H9 (cell line): Measurements from ENCODE around the gene PTTG1IP. TPM values are rescaled to one million over a fixed set of nuclear protein-coding genes. Genes with fewer than 3 reads are reported as not detected.

Experiments
- DNase-seq: peaks from one replicate; pipeline ENCODE4 v3.0.0-alpha.2; 2017
- H2AFZ ChIP-seq: one replicate; pipeline ENCODE4 v1.6.1; 2013; ENCODE audit warnings: mild to moderate bottlenecking, low read length, control low read depth, moderate library complexity
- H2AK5ac ChIP-seq: 2 replicates; pipeline ENCODE4 v1.6.1; 2013; ENCODE audit warnings: low read length, control low read depth, mixed read lengths; ENCODE audit not compliant: insufficient read length
- H2BK120ac ChIP-seq: one replicate; pipeline ENCODE4 v1.6.1; 2013; ENCODE audit warnings: low read depth, mild to moderate bottlenecking, low read length, control low read depth, inconsistent platforms; ENCODE audit not compliant: poor library complexity, severe bottlenecking
- H2BK12ac ChIP-seq: 2 replicates; pipeline ENCODE4 v1.6.1; 2013; ENCODE audit warnings: low read length, control low read depth, mixed read lengths, low read depth; ENCODE audit not compliant: insufficient read length
- H2BK15ac ChIP-seq: 2 replicates; pipeline ENCODE4 v1.6.1; 2013; ENCODE audit warnings: low read depth, low read length, control low read depth
- H2BK20ac ChIP-seq: one replicate; pipeline ENCODE4 v1.6.1; 2013; ENCODE audit warnings: low read depth, mild to moderate bottlenecking, low read length, control low read depth, inconsistent platforms; ENCODE audit not compliant: poor library complexity, severe bottlenecking
- H2BK5ac ChIP-seq: 2 replicates; pipeline ENCODE4 v1.6.1; 2013; ENCODE audit warnings: low read length, control low read depth, mixed read lengths; ENCODE audit not compliant: insufficient read length
- H3K14ac ChIP-seq: 2 replicates; pipeline ENCODE4 v1.6.1; 2013; ENCODE audit warnings: low read length, control low read depth; ENCODE audit not compliant: insufficient read depth
- H3K18ac ChIP-seq: 2 replicates; pipeline ENCODE4 v1.6.1; 2013; ENCODE audit warnings: low read depth, mild to moderate bottlenecking, mixed read lengths, low read length, control low read depth; ENCODE audit not compliant: insufficient read length
- H3K23ac ChIP-seq: 2 replicates; pipeline ENCODE4 v1.6.1; 2013; ENCODE audit warnings: low read length, control low read depth, mixed read lengths, low read depth; ENCODE audit not compliant: insufficient read length
- H3K23me2 ChIP-seq: 2 replicates; pipeline ENCODE4 v1.6.1; 2013; ENCODE audit warnings: low read depth, mild to moderate bottlenecking, mixed read lengths, low read length, control low read depth; ENCODE audit not compliant: insufficient read length, poor library complexity, severe bottlenecking
- H3K27ac ChIP-seq: 2 replicates; pipeline ENCODE4 v1.5.1; 2013; ENCODE audit warnings: low read length, control low read depth, mixed read lengths, low read depth; ENCODE audit not compliant: insufficient read length
- H3K27me3 ChIP-seq: 2 replicates; pipeline ENCODE4 v1.6.1; 2013; ENCODE audit warnings: low read length, control low read depth, inconsistent platforms; ENCODE audit not compliant: insufficient read depth
- H3K4ac ChIP-seq: 2 replicates; pipeline ENCODE4 v1.6.1; 2013; ENCODE audit warnings: low read depth, mild to moderate bottlenecking, control low read depth, inconsistent platforms, low read length, moderate library complexity
- H3K4me1 ChIP-seq: 2 replicates; pipeline ENCODE4 v1.6.1; 2013; ENCODE audit warnings: low read length, control low read depth, inconsistent platforms; ENCODE audit not compliant: insufficient read depth
- H3K4me2 ChIP-seq: 2 replicates; pipeline ENCODE4 v1.6.1; 2013; ENCODE audit warnings: low read length, control low read depth, mixed read lengths; ENCODE audit not compliant: insufficient read length, insufficient read depth
- H3K56ac ChIP-seq: 2 replicates; pipeline ENCODE4 v1.6.1; 2013; ENCODE audit warnings: low read depth, mild to moderate bottlenecking, mixed read lengths, low read length, control low read depth; ENCODE audit not compliant: insufficient read length
- H3K79me1 ChIP-seq: 2 replicates; pipeline ENCODE4 v1.6.1; 2013; ENCODE audit warnings: low read depth, mild to moderate bottlenecking, moderate library complexity, low read length, control low read depth, inconsistent platforms; ENCODE audit not compliant: insufficient read depth, poor library complexity, severe bottlenecking
- H3K79me2 ChIP-seq: 2 replicates; pipeline ENCODE4 v1.6.1; 2013; ENCODE audit warnings: low read length, control low read depth, inconsistent platforms; ENCODE audit not compliant: insufficient read depth
- H3K9ac ChIP-seq: 2 replicates; pipeline ENCODE4 v1.6.1; 2013; ENCODE audit warnings: low read length, control low read depth, mixed read lengths; ENCODE audit not compliant: insufficient read length; ENCODE audit errors: extremely low read depth
- H3K9me3 ChIP-seq: one replicate; pipeline ENCODE4 v1.6.1; 2013; ENCODE audit warnings: low read depth, low read length, inconsistent platforms; ENCODE audit not compliant: control insufficient read depth
- H3T11ph ChIP-seq: one replicate; pipeline ENCODE4 v1.6.1; 2013; ENCODE audit warnings: mild to moderate bottlenecking, low read length, control low read depth, inconsistent platforms
- H4K20me1 ChIP-seq: one replicate; pipeline ENCODE4 v1.6.1; 2013; ENCODE audit not compliant: control insufficient read depth, insufficient read length, insufficient read depth
- H4K5ac ChIP-seq: 2 replicates; pipeline ENCODE4 v1.6.1; 2013; ENCODE audit warnings: low read depth, mild to moderate bottlenecking, mixed read lengths, low read length, control low read depth; ENCODE audit not compliant: insufficient read length
- H4K8ac ChIP-seq: replicated peaks from 2 replicates; pipeline ENCODE4 v1.6.1; 2013; ENCODE audit warnings: low read length, control low read depth, mixed read lengths, low read depth; ENCODE audit not compliant: insufficient read length
- H4K91ac ChIP-seq: 2 replicates; pipeline ENCODE4 v1.6.1; 2013; ENCODE audit warnings: low read depth, mild to moderate bottlenecking, moderate library complexity, mixed read lengths, low read length, control low read depth; ENCODE audit not compliant: insufficient read length
- H3K27ac Mint-ChIP-seq, 3 experiments: 2 replicates in 2 of 3; 3 replicates in 1 of 3; pipeline ENCODE4 v1.8.0; 2020 to 2021; ENCODE audit warnings: mixed read lengths in 3 of 3, mild to moderate bottlenecking in 1 of 3, moderate library complexity in 1 of 3
- H3K27me3 Mint-ChIP-seq: 2 replicates; pipeline ENCODE4 v1.8.0; 2021; ENCODE audit warnings: low read depth, mild to moderate bottlenecking, moderate library complexity, mixed read lengths
- H3K36me3 Mint-ChIP-seq, 3 experiments: 2 replicates in 2 of 3; 3 replicates in 1 of 3; pipeline ENCODE4 v1.8.0; 2020 to 2021; ENCODE audit warnings: low read depth in 3 of 3, mixed read lengths in 3 of 3; ENCODE audit not compliant: insufficient read depth in 1 of 3
- H3K4me1 Mint-ChIP-seq, 2 experiments: 2 replicates each; pipeline ENCODE4 v1.8.0; 2020; ENCODE audit warnings: mixed read lengths in 2 of 2
- H3K4me3 Mint-ChIP-seq, 2 experiments: 2 replicates in 1 of 2; 3 replicates in 1 of 2; pipeline ENCODE4 v1.8.0; 2020 to 2021; ENCODE audit warnings: mild to moderate bottlenecking in 2 of 2, mixed read lengths in 2 of 2, moderate library complexity in 1 of 2
- H3K9me3 Mint-ChIP-seq, 2 experiments: 2 replicates in 1 of 2; 3 replicates in 1 of 2; pipeline ENCODE4 v1.8.0; 2020; ENCODE audit warnings: mild to moderate bottlenecking in 2 of 2, mixed read lengths in 2 of 2, moderate library complexity in 1 of 2
- CTCF ChIP-seq: fragments of 200-600 bp; sonication (generic); conservative IDR thresholded peaks from 3 replicates; pipeline ENCODE4 v1.8.0; 2021; ENCODE audit warnings: antibody characterized with exemption, mild to moderate bottlenecking
- WGBS: extraction: QIAGEN DNeasy Blood & Tissue Kit; methylation state at CpG from one replicate; pipeline ENCODE4 v1.1.7; 2013; ENCODE audit warnings: missing lambda C conversion rate, low lambda C conversion rate, mixed read lengths; ENCODE audit not compliant: insufficient read length; ENCODE audit errors: extremely low coverage; 5-methylcytosine and 5-hydroxymethylcytosine counted together
- total RNA-seq: library from RNA; stranded (reverse); gene quantifications from 2 replicates; pipeline ENCODE4 v1.2.1, GENCODE V29; 2021

The PTTG1IP gene
- total RNA-seq, 1 experiment from 2014 or later = 107 TPM

GRCh38 chr21:44890338-44890931, 16.9 kb upstream of the PTTG1IP start:
- Histone ChIP-seq H4K91ac (no peak overlapping the region), H3K23me2 (no peaks in the 10 kb centered on the region), H4K8ac (no peak overlapping the region), H2BK120ac (no peak overlapping the region), H3K27me3 (no peaks in the 10 kb centered on the region), H3K9ac (no peak overlapping the region), H3K14ac (peak overlapping the region; percentile 53; the same call in 1 of the 2 replicates), H2BK20ac (no peak overlapping the region), H4K5ac (no peak overlapping the region), H3K23ac (no peak overlapping the region), H3K27ac (no peak overlapping the region), H3K9me3 (no peaks in the 10 kb centered on the region), H3K18ac (no peak overlapping the region), H4K20me1 (no peaks in the 10 kb centered on the region), H2AK5ac (no peak overlapping the region), H2BK12ac (no peak overlapping the region), H2BK15ac (no peak overlapping the region), H2AFZ (no peak overlapping the region), H3T11ph (no peak overlapping the region), H3K4ac (no peak overlapping the region), H3K4me2 (no peak overlapping the region), H3K79me1 (no peaks in the 10 kb centered on the region), H3K79me2 (no peaks in the 10 kb centered on the region), H2BK5ac (no peak overlapping the region), H3K56ac (no peak overlapping the region), H3K4me1 (no peaks in the 10 kb centered on the region)
- no peak overlapping the region; a peak in 1 of 5 replicates for H3K4me3 Mint-ChIP-seq
- DNase-seq = no peak
- WGBS = no CpG with 5 or more reads among the region's 24 CpGs
- H3K27ac Mint-ChIP-seq = no peak overlapping the region; a peak in 1 of 7 replicates
- H3K9me3 Mint-ChIP-seq = no peaks in the 10 kb centered on the region; a peak in 1 of 5 replicates
- peaks cover 10% of the 10 kb centered on the region for H3K27me3 Mint-ChIP-seq
- no peak for TF ChIP-seq CTCF
- 0 out of 4 replicates have a peak, but pooled peaks cover 0 to 3% of the 10 kb centered on the region in 2 experiments for H3K4me1 Mint-ChIP-seq
- no peaks in the 10 kb centered on the region for H3K36me3 Mint-ChIP-seq
